NB4 (cell line): Measurements from ENCODE around the gene EGLN3.

Source experiments
- POLR2A ChIP-seq: IDR thresholded peaks from 2 replicates; pipeline ENCODE4 v1.6.1; 2011; ENCODE audit warnings: mild to moderate bottlenecking; ENCODE audit not compliant: insufficient read length; ENCODE audit errors: extremely low read depth
- TF ChIP-seq, protein P1 (sequence below): IDR thresholded peaks from one replicate; pipeline ENCODE4 v1.5.1; 2012; ENCODE audit warnings: low read depth, low read length

DNA sequence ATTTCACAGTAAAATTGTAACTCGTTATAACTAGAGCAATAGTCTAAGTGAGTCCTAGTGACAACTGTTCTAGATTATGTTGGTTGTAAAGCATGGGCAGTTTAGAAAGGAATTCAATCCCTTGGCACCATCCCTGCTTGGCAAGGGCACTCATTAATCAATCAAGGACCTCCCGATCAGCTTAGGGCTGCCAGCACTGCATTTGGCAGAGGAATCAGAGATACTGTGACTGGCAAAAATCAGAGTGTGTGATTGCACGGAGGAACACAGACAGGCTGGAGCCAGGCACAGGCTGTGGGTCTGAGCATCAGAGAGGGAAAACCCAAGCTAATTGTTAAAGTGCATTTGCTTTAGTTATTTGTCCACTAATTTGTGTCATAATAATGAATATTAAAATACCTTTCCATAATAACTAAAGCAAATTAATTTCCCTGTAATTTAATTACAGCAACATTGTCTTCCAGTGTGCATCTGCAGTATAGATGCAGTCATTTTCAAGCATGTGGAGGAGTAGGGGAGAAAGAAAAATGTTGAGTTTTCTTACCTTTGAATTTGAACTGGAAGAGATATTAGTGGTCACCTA is 3.2 kb upstream of the EGLN3 start:
- TF ChIP-seq POLR2A = no peak
- TF ChIP-seq, protein P1, sequence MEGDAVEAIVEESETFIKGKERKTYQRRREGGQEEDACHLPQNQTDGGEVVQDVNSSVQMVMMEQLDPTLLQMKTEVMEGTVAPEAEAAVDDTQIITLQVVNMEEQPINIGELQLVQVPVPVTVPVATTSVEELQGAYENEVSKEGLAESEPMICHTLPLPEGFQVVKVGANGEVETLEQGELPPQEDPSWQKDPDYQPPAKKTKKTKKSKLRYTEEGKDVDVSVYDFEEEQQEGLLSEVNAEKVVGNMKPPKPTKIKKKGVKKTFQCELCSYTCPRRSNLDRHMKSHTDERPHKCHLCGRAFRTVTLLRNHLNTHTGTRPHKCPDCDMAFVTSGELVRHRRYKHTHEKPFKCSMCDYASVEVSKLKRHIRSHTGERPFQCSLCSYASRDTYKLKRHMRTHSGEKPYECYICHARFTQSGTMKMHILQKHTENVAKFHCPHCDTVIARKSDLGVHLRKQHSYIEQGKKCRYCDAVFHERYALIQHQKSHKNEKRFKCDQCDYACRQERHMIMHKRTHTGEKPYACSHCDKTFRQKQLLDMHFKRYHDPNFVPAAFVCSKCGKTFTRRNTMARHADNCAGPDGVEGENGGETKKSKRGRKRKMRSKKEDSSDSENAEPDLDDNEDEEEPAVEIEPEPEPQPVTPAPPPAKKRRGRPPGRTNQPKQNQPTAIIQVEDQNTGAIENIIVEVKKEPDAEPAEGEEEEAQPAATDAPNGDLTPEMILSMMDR = no peak
